Epidermal melanocyte (primary cell): ENCODE measurements around the gene TMEM97.
"Not testable (repeated sequence)": the region's sequence is repeated elsewhere in the genome, so short reads cannot be mapped to it uniquely, and the experiment has no call there.

Experiments used
- DNase-seq: peaks from one replicate; pipeline ENCODE4 v3.0.0; 2011; ENCODE audit warnings: low spot score; ENCODE audit not compliant: insufficient read length

Gene TMEM97

DNA sequence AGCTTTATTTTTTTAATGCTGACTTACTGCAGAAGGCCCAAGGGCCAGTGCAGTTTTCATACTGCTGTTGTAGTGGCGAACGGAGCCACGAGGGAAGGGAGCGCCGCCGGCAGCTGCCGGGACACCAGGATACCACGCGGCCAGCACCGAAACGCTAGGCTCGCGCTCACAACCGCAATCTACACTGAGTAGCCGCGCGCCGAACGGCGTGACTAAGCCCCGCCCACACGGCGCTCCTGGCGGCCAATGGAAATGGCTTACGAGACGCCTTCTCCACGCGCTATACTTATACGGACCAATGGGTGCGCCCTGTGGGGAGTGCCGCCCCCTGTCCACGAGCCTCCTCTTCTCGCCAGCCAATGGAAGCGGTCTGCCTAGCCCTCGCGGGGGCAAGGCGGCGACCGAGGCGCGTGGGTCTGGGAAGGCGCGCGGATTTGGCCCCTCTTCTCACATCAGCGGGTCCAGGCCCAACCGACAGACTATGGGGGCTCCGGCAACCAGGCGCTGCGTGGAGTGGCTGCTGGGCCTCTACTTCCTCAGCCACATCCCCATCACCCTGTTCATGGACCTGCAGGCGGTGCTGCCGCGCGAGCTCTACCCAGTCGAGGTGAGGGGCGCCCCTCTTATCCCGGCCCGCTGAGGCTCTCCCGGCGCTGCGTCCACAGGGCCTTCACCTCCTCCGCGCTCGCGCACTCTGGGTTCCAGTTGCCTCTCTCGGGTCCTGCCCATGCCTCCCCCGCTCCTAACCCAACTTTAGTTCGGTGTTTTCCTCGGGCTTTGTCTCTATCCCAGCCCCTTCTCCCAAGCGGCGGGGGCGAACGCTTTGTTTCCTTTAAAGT lies at the start of gene TMEM97:
TSS of gene TMEM97 (plus strand) at position 442 of the 839 bp plus-strand sequence. CDS start at position 482, 40 bp downstream.
- DNase-seq: peak; percentile 94

DNA sequence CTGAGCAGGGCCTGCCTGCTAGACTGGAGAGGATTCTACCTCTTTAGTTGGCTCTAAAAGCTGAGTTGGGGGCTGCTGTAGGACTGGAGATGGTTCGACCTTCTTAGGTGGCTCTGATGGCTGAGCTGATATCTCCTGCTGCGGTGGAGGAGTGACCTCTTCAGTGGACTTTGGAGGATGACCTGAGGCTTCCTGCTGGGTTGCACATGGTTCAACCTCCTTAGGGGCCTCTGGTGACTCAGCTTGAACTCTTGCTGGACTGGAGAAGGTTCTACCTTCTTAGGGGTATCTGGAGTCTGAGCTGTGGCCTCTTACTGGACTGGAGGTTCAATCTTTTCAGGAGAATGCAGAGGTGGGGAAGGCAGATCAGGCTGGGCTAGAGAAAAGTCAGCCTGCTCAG lies 48.9 kb upstream of the TMEM97 start:
- DNase-seq: no peak

DNA sequence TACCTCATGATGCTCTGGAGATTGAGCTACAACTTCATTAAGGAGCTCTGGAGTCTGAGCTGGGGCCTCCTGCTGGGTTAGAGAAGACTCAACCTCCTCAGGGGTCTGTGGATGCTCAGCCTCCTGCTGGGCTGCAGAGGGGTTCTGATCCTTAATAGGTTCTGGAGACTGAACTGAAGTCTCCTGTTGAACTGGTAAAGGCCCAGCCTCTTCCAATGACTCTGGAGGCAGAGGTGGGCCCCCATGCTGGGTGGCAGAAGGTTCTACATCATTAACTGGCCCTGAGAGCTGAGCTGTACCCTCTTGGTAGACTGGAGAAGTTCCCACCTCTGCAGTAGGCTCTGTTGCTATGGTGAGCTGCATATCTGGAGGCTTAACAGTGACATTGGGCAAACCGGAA lies 48.1 kb upstream of the TMEM97 start:
- no peak for DNase-seq

GRCh38 chr17:28271431-28271830 lies 47.6 kb upstream of the TMEM97 start:
- no peak for DNase-seq

DNA sequence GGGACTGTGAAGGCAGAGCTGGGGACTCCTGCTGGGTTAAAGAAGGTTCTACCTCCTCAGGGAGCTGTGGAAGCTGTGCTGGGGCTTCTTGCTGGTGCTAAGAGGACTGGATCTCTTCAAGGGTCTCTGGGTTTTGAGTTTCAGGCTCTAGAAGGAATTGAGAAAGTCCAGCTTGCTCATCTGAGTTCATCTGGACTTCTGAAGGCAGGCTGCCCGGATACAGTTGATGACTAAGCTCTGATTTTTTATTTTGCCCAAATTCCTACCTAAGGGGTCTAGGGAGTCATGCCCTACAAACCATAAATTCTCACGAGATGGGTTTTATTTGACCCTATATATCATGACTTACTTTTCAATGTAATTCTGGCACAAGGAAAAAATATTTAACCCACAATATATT lies 46.8 kb upstream of the TMEM97 start:
- no peak for DNase-seq

DNA sequence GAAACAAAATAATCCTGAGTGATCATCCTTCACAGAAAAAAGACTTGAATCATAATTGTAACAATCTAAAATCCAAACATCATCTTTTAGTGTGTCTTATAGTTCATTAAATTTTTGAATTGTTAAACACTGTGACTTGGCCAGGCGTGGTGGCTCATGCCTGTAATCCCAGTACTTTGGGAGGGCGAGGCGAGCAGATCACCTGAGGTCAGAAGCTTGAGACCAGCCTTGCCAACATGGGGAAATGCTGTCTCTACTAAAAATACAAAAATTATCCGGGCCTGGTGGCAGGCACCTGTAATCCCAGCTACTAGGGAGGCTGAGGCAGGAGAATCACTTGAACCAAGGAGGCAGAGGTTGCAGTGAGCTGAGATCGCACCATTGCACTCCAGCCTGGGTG lies 45.7 kb upstream of the TMEM97 start:
- DNase-seq: not testable (repeated sequence)

GRCh38 chr17:28274591-28275265 lies 44.3 kb upstream of the TMEM97 start:
- no peak for DNase-seq

- DNase-seq: no peak
These were observed 43.0 kb upstream of the TMEM97 start for GRCh38 chr17:28276011-28276410.

DNA sequence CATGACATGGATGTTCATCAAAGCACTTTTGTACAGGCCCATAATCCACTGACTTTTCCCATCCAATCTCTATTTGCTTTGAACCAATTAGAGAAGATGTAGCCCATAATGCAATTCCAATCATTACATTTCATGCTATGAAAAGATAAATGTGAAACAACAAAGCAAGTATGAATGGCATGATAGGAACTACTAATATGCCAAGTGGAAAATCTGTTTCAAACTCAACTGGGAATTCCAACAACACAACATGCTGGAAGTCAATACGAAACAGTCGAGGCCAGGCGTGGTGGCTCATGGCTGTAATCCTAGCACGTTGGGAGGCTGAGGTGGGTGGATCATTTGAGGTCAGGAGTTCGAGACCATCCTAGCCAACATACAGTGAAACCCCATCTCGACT lies 39.6 kb upstream of the TMEM97 start:
- DNase-seq: no peak

- no peak for DNase-seq
These were observed 38.2 kb upstream of the TMEM97 start for GRCh38 chr17:28280826-28281225.

DNA sequence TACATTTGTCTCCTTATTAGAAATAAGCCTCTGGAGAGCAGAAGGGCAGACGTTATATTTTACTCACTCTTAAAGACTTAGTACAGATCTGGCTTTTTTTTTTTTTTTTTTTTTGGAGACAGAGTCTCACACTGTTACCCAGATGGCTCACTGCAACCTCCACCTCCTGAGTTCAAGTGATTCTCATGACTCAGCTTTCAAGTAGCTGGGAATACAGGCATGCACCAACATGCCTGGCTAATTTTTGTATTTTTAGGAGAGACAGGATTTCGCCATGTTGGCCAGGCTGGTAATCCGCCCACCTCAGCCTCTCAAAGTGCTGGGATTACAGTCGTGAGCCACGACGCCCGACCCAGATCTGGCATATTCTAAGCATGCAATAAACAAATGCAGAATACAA lies 36.4 kb upstream of the TMEM97 start:
- DNase-seq: no peak

DNA sequence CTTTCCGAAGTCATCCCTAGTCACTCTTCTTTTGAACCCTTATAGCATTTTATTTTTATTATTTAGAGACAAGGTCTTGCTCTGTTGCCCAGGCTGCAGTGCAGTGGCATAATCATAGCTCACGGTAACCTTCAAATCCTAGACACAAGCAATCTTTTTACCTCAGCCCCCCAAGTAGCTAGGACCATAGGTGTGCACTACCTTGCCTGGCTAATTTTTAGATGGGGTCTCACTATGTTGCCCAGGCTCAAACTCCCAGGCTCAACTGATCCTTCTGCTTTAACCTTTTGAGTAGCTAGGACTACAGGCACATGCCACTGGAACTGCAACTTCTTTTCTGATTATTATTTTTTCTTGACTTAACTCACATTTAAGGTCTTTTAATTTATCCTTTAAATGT lies 33.0 kb upstream of the TMEM97 start:
- no peak for DNase-seq

GRCh38 chr17:28290703-28291102 lies 28.3 kb upstream of the TMEM97 start:
- no peak for DNase-seq

GRCh38 chr17:28291780-28292330 lies 27.1 kb upstream of the TMEM97 start:
- no peak for DNase-seq

DNA sequence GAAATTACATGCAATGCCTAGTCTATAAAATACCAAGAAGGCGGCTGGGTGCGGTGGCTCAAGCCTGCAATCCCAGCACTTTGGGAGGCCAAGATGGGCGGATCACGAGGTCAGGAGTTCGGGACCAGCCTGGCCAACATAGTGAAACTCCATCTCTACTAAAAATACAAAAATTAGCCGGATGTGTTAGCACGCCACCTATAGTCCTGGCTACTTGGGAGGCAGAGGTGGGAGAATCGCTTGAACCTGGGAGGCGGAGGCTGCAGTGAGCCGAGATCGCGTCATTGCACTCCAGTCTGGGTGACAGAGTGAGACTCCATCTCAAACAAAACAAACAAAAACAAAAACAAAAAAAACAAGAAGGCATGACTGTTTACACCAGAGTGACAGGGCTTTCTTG lies 26.1 kb upstream of the TMEM97 start:
- not testable (repeated sequence) for DNase-seq

GRCh38 chr17:28293994-28294393 lies 25.0 kb upstream of the TMEM97 start:
- no peak for DNase-seq

- no peak for DNase-seq
These were observed 23.1 kb upstream of the TMEM97 start for GRCh38 chr17:28295677-28296578.

DNA sequence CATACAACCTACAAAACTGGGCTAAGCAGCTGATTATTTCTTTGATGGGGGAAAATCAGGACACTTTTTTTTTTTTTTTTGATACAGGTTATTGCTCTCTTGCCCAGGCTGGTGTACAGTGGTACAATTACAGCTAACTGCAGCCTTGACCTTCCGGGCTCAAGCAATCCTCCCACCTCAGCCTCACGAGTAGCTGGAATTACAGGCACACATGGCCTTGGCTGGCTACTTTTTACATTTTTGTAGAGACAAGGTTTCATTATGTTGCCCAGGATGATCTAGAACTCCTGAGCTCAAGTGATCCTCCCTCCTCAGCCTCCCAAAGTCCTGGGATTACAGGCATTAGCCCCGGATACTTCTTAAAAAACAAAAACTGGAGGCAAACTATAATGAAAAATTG lies 20.6 kb upstream of the TMEM97 start:
- no peak for DNase-seq

DNA sequence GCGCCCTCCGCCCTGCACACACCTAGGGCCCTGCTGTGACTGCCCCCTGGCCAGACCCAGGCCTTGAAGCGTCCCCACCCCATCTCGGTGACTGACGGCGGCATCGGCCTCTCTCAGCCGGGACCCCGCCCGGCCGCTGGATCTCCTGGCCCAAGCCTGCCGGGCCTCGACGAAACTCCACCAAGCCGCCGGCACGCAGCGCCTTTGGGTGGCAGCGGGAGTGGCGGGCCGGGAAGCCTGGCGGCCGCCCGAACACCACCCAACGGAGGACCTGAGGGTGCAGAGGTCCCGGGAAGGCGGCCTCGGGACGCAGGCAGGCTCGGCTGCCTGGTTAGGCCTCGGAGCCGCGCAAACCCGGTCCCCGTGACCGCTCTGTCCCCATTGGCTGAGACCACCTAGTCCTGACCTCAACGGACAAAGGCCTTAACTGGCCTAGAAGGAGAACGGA lies 12.0 kb upstream of the TMEM97 start:
- no peak for DNase-seq

DNA sequence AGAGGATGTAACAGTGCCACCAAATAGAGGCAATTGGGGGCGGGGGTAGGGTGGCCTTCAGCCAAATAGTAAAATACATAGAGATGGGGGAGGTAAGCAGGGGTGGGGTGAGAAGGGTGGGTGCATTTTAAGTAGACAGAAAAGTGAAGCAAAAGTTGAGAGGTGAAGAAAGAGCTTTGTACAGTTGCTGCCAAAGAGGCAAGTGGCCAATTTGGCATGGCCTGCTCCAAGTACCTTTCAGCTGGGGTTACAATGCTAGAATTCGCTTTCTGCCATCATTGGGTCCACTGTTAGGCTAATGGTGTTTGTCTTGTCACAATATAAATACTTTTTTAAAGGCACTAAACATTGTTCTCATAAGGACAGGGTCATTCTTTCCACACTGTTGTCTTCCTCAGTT lies 5.2 kb upstream of the TMEM97 start:
- DNase-seq: no peak
